Activated T-cell treated with anti-CD3 and anti-CD28 coated beads for 1 hour (primary cell): Measurements from ENCODE around the gene ZMYM1.
"Not testable (repeated sequence)": the region's sequence is repeated elsewhere in the genome, so short reads cannot be mapped to it uniquely, and the experiment has no call there.

Experiments
- DNase-seq: peaks from one replicate; pipeline ENCODE4 v3.0.0-alpha.2; 2020; ENCODE audit warnings: low read depth

ZMYM1 gene

DNA sequence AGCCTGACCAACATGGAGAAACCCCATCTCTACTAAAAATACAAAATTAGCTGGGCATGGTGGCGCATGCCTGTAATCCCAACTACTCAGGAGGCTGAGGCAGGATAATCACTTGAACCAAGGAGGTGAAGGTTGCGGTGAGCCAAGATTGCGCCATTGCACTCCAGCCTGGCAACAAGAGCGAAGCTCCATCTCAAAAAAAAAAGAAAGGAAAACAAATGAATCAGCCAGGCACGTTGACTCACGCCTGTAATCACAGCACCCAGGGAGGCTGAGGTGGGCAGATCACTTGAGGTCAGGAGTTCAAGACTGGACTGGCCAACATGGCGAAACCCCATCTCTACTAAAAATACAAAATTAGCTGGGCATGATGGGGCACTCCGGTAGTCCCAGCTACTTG lies 2.8 kb upstream of the ZMYM1 start:
- not testable (repeated sequence) for DNase-seq

DNA sequence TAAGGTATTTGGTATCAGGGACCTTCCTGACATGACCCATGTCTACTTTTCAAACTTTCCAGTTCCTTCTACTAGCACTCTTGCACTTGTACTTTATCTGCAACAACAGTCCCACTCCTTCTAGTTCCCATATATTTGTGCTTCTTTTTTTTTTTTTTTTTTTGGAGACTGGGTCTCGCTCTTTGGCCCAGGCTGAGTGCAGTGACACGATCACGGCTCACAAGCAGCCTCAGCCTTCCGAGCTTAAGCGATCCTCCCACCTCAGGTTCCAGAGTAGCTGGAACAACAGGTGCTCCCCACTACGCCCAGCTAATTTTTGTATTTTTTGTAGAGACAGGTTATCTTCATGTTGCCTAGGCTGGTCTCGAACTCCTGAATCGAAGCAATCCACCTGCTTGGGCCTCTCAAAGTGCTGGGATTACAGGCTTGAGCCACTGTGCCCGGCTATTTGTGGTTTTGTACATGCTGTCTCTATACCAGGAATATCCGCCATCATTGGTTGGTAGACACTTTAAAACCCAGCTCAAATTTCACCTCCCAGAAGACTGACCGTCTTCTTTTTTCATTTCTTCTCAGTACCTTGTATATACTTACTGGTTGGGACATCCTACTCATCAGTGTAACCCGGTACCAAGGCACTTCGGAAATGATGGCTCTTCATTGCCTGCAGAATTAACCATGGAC lies 1.1 kb downstream of the ZMYM1 start:
- DNase-seq: no peak

DNA sequence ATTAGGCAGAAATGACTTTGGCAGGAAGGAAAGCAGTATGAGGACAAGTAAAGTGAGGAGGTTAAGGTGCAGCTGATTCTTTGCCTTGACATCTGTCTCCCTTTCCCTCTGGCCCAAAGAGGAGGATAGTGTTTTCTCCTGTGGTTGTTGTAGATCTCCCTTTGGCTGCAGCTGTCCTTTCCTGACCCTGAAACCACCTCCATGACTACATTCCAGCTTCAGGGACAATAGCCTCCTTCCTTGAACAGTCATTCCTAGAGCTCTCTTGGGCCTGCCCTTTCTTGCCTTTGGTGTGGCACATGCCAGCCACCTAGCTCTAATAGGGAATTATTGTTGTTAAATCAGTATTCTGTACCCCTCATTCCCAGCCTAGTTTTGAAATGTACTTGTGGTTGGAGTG lies 6.2 kb downstream of the ZMYM1 start:
- no peak for DNase-seq

DNA sequence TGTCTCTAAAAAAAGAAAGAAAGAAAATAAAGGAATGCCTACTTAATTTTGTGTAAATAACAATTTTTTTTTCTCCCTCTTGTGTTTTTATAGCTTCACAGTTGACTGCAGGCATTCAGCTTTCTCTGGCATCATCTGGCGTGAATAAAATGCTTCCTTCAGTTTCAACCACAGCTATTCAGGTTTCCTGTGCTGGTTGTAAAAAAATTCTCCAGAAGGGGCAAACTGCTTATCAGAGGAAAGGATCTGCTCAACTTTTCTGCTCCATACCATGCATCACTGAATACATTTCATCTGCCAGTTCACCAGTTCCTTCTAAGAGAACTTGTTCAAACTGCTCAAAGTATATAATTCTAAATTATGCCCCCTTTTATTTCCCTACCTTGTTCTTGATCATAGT lies 18.0 kb downstream of the ZMYM1 start:
- no peak for DNase-seq

DNA sequence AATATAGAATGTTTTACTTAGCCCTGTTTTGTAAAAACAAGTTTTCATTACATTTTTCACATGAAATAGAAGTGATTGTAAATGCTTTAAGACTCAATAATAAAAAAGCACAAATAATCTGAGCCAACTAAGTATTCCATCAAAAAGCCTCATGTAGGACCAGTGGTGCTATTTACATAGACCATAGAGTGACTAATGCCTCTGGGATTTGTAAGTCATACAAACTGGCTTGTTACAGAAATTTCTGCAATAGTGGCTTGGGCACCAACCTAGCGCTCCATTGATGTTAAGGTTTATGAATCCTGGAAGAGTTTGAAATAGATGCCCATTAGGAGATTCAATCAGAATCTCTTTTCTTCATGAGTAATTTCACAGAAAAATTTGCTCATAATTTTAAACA lies 31.9 kb downstream of the ZMYM1 start:
- DNase-seq: no peak

DNA sequence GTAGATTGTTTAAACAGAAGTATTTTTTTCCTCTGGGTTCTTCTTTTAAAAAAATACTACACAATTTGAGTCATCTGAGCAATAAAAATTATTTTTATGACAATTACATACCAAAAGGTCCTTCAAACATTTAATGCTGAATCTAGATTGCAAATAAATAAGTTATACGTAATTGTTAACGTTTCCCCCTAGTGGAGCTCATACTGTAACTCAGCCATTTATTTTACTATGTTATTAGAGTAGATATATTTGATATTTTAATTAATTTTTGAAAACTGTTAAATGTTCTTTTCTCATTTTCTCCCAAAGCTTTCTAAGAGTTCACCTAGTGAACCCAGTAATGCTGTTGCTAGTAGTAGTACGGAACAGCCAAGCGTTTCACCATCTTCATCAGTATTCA lies 33.5 kb downstream of the ZMYM1 start:
- no peak for DNase-seq

DNA sequence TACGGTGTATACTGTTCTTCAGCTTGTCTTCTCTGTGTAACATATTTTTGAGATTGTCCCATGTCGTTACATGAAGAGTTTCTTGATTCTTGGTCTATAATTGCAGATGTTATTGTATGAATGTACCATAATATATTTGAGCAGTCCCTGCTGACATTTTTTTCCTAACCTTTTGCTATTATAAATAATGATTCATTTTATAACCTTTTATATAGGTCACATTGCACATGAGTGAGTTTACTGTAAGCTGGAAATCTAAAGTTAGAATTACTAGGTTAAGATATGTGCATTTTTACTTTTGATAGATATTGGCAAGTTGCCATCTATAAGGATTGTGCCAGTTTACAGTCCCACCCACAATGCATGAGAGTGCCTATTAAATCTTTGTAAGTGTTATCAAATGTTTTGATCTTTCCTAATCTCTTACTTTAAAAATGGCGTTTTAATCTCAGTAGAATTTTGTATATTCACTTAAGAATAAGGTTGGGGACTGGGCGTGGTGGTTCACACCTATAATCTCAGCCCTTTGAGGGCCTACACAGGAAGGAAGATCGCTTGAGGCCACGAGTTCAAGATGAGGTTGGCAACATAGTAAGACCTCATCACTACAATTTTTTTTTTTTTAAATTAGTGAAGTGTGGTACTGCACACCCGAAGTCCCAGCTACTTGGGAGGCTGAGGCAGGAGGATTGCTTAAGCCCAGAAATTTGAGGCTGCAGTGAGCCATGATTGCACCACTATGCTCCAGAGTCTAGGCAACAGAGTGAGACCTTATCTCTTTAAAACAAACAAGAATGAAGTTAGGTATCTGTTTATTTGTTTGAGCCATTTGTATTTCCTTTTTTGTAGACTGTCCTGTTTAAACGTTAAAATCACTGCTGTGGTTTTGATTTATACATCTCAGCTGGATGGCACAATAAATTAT lies 36.5 kb downstream of the ZMYM1 start:
- no peak for DNase-seq

DNA sequence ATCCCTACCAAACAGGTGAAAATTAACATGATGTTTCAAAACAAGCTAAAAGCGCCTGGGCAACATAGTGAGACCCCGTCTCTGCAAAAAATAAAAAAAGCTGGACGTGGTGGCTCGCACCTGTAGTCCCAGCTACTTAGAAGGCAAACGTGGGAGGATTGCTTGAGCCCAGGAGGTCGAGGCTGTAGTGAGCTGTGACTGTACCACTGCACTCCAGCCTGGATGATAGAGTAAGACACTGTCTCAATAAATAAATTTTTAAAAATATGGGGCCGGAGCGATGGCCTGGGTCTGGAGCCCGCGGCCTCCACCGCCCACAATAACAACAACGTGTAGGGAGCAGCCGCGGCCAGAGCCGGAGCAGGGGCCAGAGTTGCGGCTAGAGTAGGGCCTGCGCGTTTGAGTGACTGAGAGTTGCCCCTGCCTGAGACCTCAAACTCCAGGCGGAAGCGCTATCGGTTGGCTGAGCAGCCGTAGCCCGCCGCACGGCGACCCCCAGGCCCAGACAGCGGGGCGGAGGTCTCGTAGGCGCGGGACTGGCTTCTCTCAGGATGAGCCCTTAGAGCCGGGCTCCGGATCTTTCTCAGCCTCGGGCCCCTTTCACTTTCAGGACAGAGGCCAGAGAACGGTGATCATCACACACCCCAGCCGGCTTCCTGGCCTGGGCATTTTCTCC lies 41.4 kb downstream of the ZMYM1 start:
- no peak for DNase-seq

DNA sequence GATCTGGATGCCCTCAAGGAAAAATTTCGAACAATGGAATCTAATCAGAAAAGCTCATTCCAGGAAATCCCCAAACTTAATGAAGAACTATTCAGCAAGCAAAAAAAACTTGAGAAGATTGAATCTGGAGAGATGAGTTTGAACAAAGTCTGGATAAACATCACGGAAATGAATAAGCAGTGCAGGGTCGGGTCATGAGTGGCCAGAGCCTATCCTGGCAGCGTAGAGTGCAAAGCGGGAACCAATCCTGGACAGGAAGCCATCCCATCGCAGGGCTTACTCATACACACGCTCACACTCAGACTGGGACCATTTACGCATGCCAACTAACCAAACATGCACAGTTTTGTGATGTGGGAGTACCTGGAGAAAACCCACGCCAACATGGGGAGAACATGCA lies 43.1 kb downstream of the ZMYM1 start:
- DNase-seq: no peak

DNA sequence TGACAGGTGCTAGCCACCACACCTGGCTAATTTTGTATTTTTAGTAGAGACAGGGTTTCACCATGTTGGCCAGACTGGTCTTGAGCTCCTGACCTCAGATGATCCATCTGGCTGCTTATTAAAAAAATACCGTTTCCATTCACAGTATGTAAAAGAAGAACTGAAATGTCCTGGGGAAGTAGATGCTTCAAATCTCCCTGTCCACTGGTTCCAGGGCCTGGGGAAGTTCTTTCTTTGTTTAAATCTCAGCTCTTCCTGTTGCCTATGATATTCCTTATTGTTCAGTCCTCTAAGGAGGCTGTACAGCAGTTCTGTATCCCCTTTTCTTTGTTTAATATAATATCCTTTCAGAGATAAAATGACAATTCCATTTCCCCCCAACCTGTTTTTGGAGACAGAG lies 47.4 kb downstream of the ZMYM1 start:
- DNase-seq: no peak

DNA sequence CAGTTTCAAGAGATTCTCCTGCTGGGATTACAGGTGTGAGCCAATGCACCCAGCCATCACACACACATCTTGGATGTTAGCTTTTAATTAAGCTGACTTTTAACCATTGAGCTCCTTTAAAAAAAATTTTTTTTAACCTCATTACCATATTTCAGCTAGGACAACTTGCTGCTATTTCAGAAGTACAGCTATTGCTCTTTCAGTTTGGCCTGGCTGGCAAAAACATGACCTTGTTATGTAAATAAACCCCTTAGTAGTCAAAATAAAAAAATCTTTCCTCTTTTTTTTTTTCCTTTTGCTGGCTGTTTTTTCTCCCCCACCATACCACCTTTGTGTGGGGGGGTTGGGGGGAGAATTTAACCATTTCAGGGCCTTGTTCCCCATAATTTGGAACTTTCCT lies 49.9 kb downstream of the ZMYM1 start:
- DNase-seq: no peak

DNA sequence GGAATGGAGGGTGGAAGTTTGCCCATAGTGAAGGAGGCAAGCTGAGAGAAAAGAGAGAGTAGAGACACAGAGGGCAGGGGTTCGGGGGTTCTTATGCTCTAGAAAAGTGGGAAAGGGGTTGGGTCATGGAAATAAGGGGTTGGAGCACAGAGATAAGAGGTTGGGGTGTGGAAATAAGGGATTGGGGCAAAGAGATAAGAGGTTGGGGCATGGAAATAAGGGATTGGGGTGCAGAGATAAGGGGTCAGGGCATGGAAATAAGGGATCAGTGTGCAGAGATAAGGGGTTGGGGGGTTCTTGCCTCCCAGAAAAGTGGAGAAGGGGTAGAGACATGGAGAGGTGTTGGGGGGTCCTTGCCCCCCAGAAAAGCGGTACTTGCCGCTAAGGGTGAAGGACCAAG lies 57.6 kb downstream of the ZMYM1 start:
- no peak for DNase-seq

DNA sequence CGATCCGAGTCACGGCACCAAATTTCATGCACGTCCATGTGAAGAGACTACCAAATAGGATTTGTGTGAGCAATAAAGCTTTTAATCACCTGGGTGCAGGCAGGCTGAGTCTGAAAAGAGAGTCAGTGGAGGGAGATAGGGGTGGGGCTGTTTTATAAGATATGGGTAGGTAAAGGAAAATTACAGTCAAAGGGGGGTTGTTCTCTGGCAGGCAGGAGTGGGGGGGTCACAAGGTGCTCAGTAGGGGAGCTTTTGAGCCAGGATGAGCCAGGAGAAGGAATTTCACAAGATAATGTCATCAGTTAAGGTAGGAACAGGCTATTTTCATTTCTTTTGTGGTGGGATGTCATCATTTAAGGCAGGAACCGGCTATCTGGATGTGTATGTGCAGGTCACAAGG lies 58.4 kb downstream of the ZMYM1 start:
- DNase-seq: not testable (repeated sequence)

DNA sequence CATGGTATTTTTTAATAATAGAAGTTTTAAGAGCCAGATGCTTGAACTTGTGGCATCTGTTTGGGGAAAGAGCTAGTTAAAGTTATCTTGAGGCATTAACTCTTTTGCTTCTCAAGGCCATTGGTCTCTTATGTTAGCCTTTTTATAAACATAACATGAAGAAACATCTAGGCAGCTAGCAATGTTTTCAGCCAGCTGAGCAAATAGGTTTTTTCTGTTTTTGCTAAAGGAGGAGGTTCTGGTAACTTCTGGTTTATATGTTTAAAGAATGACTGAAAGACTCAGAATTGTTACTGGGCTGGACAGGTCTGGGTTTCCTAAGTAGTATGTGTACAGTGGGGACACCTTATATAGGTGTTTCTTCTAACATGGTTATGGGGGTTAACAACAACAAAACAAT lies 63.1 kb downstream of the ZMYM1 start:
- not testable (repeated sequence) for DNase-seq

DNA sequence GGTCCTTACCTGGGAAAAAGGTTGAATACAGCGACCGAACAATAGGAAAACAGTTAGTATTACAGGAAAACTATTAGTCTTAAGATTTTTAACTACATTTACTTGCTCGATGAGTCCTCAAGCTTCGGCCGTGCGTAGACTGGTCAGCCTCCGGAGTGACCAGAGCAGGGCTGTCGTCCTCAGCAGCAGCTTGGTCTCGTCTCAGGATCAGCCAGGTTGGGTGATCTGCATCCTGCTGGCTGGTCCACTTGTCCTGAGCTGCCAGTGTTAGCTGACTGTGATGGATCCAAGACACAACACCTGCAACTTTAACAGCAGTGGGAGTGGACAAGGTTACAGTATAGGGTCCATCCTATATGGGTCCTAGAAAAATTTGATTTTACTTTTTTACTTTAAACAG lies 63.5 kb downstream of the ZMYM1 start:
- DNase-seq: not testable (repeated sequence)

DNA sequence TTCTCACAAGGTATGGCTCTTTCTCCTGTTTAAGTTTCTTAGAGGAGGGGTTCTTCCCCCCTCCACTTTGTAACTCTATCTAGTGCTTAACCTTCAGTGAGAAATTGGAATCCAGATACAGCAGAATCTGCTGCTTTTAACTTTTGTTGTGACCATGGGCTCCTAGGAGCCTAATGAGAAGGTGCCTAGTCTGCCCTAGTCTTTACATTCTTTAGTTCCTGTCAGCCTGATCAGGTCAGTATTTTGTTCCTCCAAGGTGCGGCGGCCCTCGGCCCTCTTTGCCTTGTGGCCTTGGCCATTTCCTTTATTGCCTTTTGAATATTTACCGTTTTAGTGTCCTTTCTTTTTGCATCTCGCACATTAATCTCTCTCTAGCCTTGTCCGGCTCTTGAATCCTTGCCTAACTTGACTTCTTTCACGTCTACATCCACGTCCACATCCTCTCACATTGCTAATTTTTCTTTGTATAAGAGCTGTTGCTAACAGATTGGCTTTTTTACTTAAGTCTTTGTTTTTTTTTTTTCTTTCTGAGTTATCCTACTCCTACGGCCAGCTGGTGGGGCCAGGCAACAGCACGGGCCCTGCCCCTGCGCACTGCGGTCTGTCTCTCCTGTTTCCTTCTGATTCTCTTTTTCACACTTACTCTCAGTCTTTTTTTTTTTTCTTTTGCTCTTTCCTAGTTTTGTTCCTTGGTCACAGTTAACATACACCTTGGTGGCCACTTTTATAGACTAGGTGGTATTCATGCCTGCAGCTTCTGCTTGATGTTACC lies 64.7 kb downstream of the ZMYM1 start:
- DNase-seq: no peak

DNA sequence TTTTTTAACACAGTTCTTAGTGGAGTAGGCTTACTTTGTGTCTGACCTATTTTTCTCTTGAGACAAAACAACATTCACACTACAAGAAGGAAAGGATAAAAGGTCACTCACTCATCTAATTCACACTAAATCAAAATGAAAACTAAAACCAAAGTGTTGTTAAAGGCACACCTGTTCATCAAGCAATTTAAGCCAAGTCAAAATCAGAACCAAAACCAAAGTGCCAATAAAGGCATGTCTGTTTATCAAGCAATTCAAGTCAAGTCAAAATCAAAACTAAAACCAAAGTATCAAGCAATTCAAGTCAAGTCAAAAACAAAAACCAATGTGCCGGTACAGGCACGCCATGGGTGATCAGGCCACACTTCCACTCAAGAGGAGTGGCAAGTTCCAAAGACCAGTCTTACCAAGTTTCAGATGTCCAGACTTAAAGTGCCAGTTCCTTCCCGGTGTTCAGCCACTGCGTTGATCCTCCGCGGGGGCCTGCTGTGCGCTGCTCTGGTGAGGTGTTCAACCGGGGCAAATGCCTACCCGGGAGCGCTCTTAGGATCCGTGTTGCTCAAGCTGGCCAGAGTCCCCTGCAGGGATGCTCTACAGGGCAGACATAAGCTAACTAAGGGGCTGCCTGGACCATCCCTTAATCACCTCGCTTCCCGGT lies 66.8 kb downstream of the ZMYM1 start:
- not testable (repeated sequence) for DNase-seq

DNA sequence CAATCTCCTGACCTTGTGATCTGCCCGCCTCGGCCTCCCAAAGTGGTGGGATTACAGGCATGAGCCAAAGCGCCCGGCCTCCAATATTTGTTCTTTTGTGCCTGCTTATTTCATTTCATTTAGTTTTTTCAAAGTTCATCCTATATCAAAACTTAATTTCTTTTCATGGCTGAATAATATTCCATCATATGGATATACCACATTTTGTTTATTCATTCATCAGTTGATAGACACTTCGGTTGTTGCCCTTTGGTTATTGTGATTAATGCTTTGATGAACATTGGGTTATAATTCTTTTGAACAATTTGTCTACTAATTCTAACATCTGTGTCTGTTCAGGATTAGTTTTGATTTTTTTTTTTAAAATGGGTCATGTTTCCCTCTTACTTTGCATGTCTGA lies 72.0 kb downstream of the ZMYM1 start:
- no peak for DNase-seq

DNA sequence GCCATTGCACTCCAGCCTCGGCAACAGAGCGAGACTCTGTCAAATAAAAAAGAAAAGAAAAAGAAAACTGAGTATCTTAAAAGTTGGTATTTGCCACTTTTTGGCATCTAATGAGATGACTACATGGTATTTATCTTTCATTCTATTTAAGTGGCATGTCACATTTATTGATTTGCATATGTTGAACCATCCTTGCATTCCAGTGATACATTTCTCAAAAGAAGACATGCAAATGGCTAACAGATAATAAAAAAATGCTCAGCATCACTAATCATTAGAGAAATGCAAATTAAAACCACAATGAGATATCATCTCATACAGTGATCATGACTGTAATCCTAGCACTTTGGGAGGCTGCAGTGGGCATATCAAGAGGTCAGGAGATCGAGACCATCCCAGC lies 85.7 kb downstream of the ZMYM1 start:
- no peak for DNase-seq
